Left ventricle myocardium inferior (tissue), 1 donor: ENCODE results near the gene NSG1. TPM values are rescaled to one million over a fixed set of nuclear protein-coding genes. Genes with fewer than 3 reads are reported as not detected.

Experiments
- DNase-seq: peaks from one replicate; pipeline ENCODE4 v3.0.0-alpha.2; 2020
- H3K27ac ChIP-seq: fragments of 200-600 bp; replicated peaks from 2 replicates; pipeline ENCODE4 v1.8.0; 2021
- H3K27me3 ChIP-seq: fragments of 200-600 bp; 2 replicates; pipeline ENCODE4 v1.8.0; 2021; ENCODE audit warnings: low read depth
- H3K36me3 ChIP-seq: fragments of 200-600 bp; 2 replicates; pipeline ENCODE4 v1.8.0; 2021
- H3K4me1 ChIP-seq: fragments of 200-600 bp; 2 replicates; pipeline ENCODE4 v1.8.0; 2021
- H3K4me3 ChIP-seq: fragments of 200-600 bp; 2 replicates; pipeline ENCODE4 v1.8.0; 2021; ENCODE audit warnings: mild to moderate bottlenecking, moderate library complexity
- H3K9me3 ChIP-seq: fragments of 200-600 bp; replicated peaks from 2 replicates; pipeline ENCODE4 v1.8.0; 2021
- CTCF ChIP-seq: fragments of 200-600 bp; IDR thresholded peaks from 2 replicates; pipeline ENCODE4 v1.8.0; 2021; ENCODE audit warnings: antibody characterized with exemption, mild to moderate bottlenecking, borderline replicate concordance
- intact Hi-C: fragments of 100-400 bp; cut with micrococcal nuclease; formaldehyde crosslinking; loops from one replicate; pipeline ENCODE4 v1.11.0; 2022
- total RNA-seq: library from RNA; stranded (reverse); fragmentation: NEBNext Ultra II Directional; extraction: Animal tissue kit (Norgen Biotek cat#: 25700); gene quantifications from one replicate; pipeline ENCODE4 v1.2.1, GENCODE V29; 2021
- donor health status: DM: no; HTN: yes; CAD: no; lungs with severe emphysema.

Gene NSG1
- total RNA-seq, 1 donor from 2014 or later = 14.3 TPM

- H3K27ac ChIP-seq = no peak overlapping the region
Measured at GRCh38 chr4:4408576-4409335, 21.9 kb downstream of the NSG1 start.

DNA sequence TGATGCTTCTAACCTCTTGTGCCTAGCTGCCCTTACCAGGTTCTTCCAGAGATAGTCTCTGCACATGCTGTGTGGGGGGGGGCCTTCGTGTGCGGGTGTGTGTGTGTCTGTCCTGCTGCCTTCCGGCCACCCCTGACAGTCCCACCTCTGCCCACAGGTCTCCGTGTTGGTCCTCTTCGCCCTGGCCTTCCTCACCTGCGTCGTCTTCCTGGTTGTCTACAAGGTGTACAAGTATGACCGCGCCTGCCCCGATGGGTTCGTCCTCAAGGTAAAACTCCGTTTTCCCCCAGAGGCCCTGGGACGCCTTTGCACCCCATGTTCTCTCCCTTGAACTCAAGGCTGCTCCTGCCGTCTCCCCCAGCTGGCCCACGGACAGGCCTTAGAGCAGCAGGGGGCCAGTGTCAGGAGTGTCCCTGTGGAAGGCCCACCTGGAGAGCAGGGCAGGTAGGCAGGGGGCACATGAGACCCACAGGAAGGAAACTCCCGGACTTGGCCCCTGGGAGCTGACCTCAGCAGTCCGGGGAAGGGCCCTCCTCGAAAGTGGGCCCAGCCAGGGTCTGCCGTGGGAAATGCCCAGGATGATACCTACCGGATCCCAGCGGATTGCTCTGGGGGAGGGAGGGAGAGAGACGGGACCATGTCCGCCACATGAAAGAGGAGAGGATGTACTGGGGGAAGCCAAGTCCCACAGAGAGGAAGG, 22.7 kb downstream of the NSG1 start:
- H3K4me1 ChIP-seq = no peaks in the 10 kb centered on the region
- H3K4me3 ChIP-seq = no peak overlapping the region
- TF ChIP-seq CTCF = no peak
- no peak overlapping the region for H3K27ac ChIP-seq
- no peak for DNase-seq
- H3K9me3 ChIP-seq = no peaks in the 10 kb centered on the region
- H3K27me3 ChIP-seq = peaks cover 42% of the 10 kb centered on the region
- H3K36me3 ChIP-seq = no peaks in the 10 kb centered on the region
- intact Hi-C loops = no loop called here

More at GRCh38 chr4:4408576-4409335, 21.9 kb downstream of the NSG1 start:
- Histone ChIP-seq H3K9me3 (no peaks in the 10 kb centered on the region), H3K4me1 (no peaks in the 10 kb centered on the region), H3K27me3 (peaks cover 49% of the 10 kb centered on the region), H3K4me3 (no peak overlapping the region), H3K36me3 (no peaks in the 10 kb centered on the region)
- no peak for DNase-seq
- TF ChIP-seq CTCF = no peak
- intact Hi-C loops = no loop called here

GRCh38 chr4:4410271-4410670, 23.4 kb downstream of the NSG1 start:
- no peaks in the 10 kb centered on the region for H3K36me3 ChIP-seq
- intact Hi-C loops = no loop called here
- no peak overlapping the region for H3K27ac ChIP-seq
- H3K9me3 ChIP-seq = no peaks in the 10 kb centered on the region
- no peak for TF ChIP-seq CTCF
- no peak overlapping the region for H3K4me3 ChIP-seq
- no peak for DNase-seq
- no peaks in the 10 kb centered on the region for H3K4me1 ChIP-seq
- H3K27me3 ChIP-seq = peaks cover 35% of the 10 kb centered on the region

DNA sequence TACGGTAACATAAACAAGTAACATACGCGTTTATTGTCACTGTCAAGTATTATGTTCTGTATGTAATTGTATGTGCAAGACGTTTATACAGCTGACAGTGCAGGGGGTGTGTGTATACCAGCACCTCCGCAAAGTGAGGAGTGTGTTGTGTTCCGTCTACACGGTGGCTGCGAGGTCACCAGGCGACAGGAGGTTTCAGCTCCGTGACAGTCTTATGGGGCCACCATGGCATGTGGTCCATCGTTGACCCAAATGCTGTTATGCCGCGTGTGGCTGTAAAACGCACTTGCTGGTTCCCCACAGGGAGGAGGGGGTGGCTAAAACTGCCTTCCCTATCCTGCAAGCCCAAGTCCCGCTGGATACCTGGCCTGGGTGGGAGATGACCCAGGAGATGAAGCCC, 25.0 kb downstream of the NSG1 start:
- intact Hi-C loops = no loop called here
- H3K36me3 ChIP-seq = peaks cover 5% of the 10 kb centered on the region
- H3K4me3 ChIP-seq = no peak overlapping the region
- TF ChIP-seq CTCF = no peak
- DNase-seq = no peak
- peaks cover 20% of the 10 kb centered on the region for H3K27me3 ChIP-seq
- no peaks in the 10 kb centered on the region for H3K9me3 ChIP-seq
- no peak overlapping the region for H3K27ac ChIP-seq
- no peaks in the 10 kb centered on the region for H3K4me1 ChIP-seq

DNA sequence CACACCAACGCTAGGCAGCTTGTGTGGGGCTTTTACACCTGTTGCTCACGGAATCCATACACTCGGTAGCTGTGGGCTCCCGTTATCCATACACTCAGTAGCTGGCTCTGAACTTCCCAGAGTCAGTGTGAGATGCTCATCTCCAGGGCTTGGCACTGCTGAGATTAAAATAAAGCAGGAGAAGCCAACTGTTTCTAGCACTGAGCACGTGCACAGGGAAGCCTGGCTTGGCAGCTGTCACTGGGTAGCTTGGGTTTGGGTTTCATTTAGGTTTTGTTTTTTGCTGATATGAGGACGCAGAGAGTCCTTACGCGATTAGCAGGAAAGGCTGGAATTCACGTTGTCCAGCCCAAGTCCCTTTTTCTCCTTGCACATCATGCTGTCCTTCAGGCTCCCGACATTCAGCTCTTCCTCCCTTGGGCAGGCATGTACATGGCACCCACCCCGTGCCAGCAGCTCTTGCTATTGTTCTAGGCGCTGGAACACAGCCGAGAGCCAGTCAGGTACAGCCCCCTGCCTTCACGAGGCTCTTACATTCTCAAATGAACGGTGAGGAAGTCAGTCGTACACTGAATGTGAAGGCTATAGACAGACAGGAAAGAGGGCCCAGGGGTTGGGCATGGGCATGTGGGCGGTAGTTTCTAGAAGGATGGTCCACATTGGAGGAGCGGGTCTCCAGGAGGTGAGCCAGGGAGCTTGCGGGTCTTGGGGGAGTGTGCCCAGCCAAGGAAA, 25.9 kb downstream of the NSG1 start:
- Histone ChIP-seq H3K27me3 (peaks cover 11% of the 10 kb centered on the region), H3K27ac (no peak overlapping the region), H3K4me3 (no peak overlapping the region), H3K36me3 (peaks cover 14% of the 10 kb centered on the region), H3K9me3 (no peaks in the 10 kb centered on the region), H3K4me1 (no peaks in the 10 kb centered on the region)
- intact Hi-C loops = no loop called here
- no peak for TF ChIP-seq CTCF
- no peak for DNase-seq
